GOT3 (cell line): Measurements from ENCODE around the gene RAB43.

Experiments
- DNase-seq: peaks from one replicate; lab custom pipeline; 2025; ENCODE audit warnings: mixed read lengths; lab: John Stamatoyannopoulos, UW

The RAB43 gene

DNA sequence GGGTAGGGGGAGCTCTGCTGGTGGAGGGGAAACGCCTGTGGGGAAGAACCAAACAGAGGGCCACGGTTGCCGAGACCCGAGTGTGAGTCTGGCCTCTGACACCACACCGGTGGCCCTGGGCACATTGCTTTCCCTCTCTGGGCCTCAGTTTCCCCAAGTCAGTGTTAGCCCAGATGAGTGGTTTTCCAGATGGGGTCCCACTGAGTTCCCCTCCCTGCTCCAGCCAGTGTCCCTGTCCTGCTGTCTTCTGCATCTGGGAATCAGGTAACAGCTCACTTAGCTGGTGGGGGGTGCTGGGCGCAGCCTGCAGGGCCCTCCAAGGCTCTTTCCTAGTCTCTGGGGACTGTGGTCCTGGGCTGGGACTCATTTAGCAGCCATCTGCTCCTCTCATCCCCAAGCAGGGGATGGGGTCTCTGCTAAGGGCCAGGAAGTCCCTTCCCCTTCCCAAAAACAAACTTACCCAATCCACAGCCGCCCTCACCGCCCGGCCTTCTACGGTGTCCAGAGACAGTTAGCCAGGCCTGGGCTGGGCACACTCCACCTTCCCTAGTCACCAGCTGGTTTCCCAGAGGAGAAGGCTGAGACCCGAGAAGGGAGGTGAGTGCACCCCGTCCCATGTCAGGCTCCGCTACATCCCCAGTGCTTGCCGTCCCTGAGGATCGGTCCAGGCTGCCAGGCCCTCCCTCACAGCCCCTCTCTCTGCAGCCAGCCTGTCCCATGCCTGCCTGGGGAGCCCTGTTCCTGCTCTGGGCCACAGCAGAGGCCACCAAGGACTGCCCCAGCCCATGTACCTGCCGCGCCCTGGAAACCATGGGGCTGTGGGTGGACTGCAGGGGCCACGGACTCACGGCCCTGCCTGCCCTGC, 60.3 kb downstream of the RAB43 start:
- no peak for DNase-seq

DNA sequence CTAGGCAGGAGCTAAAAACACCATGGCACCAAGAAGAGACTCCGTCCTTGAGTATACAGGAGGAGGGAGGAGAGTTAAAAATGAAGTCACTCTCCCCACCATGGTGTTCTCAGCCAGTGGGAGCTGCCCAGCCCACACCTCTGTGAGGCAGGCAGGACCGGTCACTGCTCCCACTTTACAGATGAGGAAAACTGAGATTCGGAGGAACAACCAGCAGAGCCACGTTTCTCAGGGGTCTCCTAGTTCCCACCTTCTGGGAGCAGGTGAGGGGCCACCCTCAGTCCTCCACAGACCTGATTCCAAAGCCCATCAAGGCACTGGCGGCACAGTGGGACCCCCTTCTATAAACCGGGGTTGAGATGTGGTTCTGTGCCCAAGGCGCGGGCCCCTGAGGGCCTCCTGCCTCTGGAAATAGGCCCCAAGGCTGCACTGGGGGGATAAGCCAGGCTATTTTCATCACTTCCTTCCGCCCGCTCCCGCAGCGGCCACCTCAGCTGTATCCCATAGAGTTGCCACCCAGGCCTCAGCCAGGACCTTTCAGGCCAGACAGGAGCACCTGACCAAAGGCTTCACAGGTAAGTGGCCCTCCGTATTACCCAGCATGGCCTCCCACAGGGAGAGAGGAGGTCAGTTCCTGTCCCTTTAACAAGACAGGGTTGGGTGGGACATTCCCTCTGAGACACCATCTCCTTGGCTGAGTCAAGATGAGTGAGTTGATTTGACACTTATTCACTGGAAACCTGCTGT, 61.2 kb downstream of the RAB43 start, which contains the start of gene GP9:
Gene GP9, plus strand, starts transcription at position 504 of the 747 bp plus-strand sequence. CDS start 961 bp downstream, outside the sequence.
- DNase-seq: no peak

DNA sequence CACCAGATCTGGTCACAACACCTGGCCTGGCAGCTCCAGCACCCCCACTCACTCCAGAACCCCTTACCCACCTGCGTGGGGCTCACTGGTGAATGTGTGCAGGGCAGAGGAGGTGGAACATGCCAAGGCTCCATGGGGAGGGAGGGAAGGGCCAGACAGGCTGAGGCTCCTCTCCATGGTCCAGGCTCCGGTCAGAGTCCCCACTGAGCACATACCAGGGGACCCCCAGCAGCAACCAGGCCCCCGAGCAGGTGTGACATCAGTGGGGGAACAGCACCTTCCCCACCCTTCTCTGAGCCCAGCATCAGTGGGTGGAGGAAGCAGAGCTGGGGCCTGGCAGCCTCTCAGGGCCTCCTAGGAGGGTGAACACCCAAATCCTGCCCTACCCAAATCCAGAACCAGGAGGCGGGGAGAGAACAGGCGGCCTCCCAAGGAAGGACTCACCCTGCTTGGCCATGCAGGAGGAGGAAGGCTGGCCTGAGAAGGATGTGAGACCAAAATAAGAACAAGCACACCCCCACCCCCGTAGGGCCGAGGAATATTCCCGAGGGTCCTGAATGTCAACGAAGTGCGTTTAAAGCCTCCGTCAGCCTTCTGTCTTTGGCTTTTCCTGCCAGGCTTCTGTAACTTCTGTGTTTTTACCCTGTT, 62.2 kb downstream of the RAB43 start:
- no peak for DNase-seq

DNA sequence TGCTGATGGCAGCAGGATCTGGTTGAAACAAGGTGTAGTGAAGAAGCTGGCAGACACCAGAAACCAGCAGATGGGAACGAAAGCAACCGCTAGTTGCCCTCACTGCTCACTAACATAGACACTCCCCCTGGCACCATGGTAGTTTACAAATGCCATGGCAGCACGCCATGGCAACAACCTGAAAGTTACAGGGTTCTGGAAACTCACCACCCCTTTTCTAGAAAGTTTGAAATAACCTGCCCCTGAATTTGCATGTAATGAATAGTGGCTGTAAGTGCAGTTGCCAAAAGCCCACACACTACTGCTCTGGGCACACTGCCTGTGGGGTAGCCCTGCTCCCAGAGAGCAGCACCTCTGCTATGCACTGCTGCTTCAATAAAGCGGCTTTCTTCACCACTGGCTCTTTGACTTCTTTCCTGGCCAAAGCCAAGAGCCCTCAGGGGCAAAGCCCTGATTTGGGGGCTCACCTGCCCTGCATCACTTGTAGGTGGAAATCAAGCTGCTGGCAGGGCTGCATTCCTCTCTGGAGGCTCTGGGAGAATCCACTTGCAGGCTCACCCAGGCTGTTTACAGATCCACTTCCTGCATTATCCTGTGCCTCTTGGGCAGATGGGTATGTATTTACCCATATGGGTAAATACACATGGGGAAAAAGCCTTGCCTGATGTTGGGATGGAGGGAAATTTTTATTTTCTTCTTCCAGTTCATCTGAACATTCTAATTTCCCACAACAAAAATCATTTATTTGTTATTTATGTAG, 63.0 kb downstream of the RAB43 start:
- no peak for DNase-seq

DNA sequence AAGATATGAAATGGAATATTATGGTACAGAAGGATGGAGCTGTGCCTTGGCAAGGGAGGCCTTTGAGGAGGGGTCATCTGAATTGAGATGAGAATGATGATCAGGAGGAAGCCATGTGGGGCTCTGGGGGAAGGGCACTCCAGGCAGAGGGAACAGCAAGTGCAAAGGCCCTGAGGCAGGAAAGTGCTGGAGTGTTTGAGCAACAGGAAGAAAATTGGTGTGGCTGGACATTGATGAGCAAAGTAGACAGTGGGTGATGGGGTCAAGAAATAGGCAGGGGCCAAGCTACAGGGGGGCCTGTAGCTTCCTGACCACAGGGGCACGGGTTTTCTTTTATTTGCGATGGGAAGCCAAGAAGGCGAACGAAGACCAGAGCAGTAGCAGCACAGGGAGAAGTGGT, 64.4 kb downstream of the RAB43 start:
- DNase-seq: no peak

DNA sequence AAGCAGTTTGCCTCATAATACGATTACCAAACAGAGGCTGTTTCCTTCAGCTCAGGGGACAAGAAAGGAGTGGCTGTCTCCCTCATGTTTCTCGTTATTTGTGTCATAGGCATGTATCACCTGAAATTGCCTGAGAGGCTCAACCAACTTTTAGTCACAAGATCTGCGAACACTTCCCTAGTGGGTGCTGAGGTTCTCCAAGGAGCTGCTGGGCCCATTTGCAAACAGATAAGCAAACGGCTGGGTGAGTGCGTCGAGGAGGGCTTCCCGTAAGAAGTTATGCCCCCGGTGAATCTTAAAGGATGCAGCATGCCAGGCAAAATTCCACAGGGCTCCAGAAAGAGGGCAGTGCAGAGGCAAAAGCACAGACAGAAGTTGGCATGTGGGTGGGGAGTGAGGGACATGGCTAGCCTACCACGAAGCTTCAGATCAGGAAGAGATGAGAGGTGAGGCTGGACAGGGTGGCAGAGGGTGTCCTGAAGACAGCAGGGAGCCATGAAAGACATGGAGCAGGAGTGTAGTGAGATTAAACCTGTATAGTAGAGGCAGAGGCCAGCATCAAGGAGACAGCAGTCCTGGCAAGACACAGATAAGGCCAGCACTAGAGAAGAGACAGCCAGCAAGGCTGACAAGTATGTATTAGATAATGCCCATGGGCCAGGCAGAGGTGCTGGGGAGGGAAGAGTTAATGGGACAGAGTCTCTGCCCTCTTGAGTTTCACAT, 65.0 kb downstream of the RAB43 start:
- DNase-seq: no peak

DNA sequence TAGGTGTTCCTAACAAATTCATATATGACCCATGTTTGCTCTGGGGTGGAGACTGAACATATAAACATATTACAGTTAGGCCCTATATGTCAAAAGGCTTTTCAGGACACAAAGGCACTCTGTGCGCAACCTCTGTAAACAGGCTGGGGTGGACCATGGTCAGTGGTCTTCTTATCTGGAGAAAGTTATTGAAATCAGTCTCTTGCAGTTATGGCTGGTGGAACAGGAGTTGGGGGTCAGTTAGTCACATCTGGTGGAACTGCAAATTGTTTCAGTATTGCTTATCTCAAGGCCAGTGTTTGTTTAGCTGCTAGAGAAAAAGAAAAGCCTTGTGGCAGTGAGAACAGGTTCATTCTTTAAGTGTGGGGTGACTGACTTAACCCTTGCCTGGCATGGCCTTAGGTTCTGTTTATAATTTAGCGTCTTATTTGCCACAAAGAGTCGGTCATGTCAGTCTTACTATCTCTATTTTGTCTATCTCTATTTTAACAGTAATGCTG, 66.9 kb downstream of the RAB43 start:
- no peak for DNase-seq

DNA sequence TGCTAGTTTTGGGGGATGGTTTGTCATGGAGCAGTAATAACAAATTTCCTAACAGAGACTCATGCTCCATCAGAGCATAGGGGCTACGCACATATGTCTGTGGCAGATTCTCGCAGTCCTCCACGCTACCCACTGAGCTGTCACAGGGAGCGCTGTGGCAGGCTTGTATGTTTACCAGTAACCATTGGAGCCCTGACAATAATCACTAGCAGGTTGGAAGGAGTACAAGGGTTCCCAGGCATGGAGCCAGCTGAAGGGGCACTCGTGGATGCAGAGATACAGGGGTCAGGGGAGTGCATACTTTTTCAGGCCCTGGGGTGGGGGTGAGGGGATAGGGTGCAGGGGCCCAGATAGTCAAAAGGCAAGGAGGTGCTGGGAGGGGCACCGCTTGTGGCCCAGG, 68.9 kb downstream of the RAB43 start:
- no peak for DNase-seq

DNA sequence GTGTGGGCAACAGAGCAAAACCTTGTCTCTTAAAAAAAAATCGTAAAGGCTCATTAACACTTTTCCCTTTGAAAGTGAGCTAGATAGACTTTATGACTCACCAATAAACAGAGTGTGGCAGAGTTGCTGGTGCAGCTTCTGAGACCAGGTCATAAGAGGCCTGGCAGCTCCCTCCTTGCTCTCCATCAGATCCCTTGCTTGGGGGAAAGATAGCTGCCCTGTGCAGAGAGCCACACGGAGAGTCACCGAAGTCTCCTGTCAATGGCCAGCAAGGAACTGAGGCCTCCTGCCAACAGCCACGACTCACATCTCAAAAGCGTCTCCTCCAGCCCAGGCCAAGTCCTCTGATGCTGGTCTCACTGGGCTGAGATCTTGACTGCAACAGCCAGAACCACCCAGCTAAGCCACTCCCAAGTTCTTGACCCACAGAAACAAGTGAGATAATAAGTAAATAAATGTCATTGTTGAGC, 69.7 kb downstream of the RAB43 start:
- DNase-seq: no peak

DNA sequence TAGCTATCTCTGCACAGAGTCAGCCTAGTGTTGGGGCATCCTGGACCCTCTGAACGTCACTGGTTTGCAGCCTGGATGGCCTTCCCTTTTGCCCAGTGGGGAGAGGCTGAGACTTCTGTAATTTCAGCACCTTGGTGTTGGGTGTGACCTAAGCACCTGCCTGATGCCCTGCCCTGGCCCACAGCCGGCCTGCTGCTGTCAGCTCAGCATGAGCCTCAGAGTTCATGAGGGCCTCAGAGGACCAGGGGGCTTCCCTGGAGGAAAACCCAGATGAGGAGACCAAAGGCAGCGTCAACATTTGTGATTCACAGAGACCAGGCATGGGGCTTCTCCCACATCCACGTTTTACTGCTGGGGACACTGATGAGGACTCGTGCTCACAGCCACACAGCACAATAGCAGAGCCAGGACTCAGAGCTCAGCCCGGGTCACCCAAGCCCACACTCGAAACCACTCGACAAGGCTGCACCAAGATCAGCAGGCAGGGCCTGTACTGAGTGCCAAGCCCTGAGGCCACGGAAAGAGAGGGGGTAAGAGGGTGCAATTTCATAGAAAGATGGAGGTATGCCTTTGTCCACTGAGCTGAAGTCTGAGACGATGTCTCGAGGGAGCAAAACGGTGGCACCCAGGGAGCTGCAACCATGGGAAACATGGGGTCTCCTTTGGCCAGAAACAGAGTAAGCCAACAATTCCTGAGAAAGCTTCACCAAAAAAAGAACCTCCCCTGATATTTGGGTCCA, 70.9 kb downstream of the RAB43 start:
- DNase-seq: no peak

DNA sequence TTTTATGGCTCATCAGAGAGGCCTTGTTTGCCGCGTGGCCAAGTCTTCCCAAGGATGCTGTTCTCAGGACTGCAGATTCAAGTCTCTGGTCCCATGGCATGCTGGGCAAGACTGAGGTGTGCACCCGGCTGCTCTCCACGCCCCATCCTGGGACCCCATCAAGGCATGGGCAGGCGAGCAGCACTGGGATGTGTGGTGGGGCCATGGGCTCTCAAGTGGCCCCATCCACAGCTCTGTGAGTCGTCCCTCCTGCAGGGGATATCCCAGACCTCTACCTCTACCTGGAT, 74.1 kb downstream of the RAB43 start:
- DNase-seq: no peak

DNA sequence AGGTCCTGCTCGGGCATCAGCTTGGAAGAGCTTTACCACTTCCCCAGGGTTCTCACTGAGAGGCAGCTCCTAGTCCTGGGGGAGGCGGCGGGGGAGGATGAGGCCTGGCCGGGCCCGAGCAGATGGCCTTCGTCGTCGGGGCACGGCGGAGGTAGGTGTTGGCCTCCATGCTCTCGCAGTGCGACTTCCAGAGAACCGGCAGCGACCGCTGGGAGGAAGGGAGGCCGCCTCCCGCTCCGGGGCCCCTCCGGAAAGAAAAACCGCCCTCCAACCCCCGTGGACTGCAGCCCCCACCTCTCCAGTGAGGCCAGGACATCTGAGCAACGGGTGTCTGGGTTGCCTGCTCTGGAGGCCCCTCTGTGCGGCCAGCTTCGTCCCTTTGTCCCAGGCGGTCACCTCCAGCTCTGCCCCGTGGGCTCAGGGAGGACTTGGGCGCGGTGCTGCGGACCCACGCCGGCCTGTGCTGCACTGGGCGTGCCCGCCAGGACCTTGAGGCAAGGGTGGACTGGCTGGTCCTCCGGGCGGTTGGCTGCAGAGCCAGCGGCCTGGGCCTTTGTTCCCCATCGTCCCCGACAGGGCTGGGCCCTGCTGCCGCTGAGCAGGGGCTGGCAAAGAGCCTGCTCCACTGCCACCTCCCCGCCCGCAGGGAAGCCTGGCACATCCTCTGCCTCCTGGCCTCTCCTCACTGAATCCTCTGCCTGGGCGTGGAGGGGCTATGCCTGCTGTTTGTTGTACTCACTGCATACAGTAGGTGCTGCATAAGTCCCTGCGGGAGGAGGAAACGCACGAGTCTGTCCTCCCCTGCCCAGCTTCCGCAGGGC, 74.7 kb downstream of the RAB43 start:
- DNase-seq: no peak

DNA sequence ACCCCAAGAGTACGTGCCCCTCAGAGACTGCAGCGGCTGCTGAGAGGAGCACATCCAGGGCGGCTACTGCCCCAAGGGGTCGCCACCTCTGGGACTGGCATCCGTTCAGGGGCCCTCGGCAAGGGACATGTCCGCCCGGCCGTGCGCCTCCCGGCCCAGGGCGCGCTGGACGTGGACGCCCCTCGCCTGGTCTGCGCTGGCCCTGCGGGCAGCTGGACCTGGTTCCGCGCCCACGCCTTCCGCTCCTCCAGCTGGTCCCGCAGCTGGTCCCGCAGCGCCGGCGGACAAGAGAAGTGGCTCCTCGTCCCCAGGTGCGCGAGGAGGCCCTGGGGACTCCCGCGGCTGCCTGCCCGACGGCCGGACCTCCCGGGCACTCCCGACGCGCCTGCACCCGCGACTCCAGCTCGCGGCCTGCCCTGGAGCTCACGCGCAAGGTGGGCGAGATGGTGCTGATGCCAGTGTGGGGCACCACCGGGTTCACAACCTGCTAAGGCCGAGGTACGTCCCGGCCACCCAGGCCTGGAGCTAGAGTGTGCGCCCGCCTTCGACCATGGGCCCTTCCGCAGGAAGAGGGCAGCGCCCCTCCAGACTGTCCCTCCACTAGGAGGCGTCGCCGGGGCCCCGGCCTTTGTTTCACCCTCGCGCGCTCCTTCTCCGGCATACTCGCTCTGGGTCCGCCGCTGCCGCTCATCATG, 75.4 kb downstream of the RAB43 start:
- DNase-seq: no peak

DNA sequence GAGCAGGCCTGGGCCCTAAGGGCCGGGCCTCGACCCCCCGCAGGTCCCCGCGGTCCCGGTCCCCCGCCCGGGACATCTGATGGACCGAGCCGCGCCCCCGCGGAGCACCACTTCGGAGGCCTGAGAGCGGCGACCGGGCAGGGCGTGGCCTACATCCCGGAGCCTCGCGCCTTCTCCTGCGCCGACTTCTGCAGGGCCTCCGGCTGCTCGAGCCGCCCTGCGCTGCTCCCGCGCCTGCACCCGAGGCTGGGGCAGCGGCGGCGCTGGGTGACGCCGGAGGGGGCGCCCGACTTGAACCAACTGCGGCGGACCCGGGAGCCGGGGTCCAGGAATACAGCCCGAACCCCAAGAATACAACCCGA, 75.9 kb downstream of the RAB43 start:
- DNase-seq: no peak

DNA sequence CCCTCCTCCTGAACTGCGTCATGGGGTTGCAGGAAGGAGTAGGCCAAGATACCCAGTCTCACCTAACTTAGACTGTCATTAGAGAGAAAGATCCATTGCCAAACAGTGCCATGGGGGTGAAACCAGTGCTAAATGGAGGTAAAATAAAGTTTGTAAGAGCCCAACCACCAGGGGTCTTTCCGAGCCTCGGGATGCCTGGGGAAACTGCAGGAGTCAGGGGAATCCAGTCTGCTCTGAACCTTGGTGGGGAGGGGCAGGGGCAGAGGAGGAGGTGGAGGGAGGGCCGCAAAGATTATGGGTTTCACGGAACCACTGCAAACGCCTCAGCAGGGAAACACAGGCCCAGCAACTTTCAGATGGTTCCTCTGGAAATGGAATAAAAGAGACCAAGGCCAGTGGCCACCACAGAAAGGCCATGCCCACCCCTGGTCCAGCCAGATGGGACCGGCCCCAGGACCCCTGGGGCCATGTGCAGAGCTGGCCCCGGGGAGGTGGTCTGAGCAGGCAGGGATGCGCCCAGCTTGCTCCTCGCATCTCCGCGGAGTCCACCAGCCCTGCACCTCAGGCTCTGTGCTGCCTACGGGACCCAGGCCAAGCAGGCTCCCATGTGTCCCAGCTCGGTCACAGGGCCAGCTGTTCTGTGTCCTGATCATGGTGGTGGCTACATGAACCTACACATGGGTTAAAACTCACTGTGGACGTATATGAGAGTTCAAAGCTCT, 80.9 kb downstream of the RAB43 start:
- DNase-seq: no peak

DNA sequence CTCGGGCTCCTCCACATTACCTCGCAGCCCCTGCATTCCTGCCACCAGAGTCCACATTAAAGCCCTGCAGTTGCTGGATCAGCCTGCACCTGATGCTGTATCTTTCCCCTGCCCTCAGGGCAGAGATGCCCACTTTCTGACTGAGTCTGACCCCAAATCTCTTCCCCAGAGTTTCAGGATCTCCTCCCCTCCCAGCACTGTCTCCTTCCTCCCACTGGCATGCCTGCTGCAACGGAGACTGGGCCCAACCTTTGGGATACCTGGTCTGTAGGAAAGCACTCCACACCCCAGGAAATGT, 81.6 kb downstream of the RAB43 start:
- no peak for DNase-seq

DNA sequence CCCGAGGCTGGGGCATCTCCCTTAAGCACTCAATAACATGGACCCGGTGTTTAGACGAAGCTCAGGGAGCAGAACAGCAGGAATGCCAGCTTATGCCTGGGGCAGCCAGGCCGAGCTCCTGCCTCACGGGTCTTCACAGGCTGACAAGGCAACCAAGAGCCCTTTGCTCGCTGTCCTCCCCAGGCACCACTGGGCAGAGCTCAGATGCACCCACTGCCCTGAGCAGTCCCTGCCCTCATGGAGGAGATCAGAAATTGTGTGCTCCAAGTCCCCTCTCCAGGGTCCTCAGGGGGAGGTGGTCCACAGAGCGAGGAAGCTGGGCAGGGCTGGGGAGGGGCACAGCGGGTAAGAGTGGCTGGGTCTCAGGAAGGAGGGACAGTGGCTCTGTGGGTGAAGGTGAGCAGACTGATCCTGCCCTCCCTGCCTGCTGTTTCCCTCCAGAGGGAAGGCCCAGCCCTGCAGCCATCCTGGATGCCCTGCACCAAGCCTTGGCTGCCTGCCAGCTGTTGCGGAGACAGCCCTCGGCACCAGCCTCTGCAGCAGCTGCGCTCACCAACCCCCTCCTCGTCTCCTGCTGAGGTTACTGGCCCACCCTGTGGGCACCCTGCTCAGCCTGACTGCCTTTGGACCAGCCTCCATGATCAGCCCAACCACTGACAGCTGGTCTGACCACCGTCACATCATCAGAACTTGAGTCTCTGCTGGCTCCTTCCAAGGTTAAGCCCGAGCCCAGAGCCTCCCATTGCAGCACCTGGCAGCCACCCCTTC, 82.1 kb downstream of the RAB43 start:
- DNase-seq: no peak
